Hepatocyte (in vitro differentiated cells): ENCODE results near the gene EIF6.

Experiments
- EZH2phosphoT487 ChIP-seq: fragments of 200-600 bp; sonication (generic); IDR thresholded peaks from one replicate; pipeline ENCODE4 v1.6.1; 2018; ENCODE audit warnings: antibody characterized with exemption, mild to moderate bottlenecking, low read depth, moderate library complexity; ENCODE audit not compliant: unreplicated experiment, severe bottlenecking
- TF ChIP-seq, protein P1 (sequence below): fragments of 200-600 bp; sonication (generic); IDR thresholded peaks from 2 replicates; pipeline ENCODE4 v1.5.1; 2016; ENCODE audit warnings: antibody characterized with exemption, mild to moderate bottlenecking; ENCODE audit not compliant: poor library complexity

GRCh38 chr20:35327074-35327976, 42.8 kb upstream of the EIF6 start:
- TF ChIP-seq, protein P1, sequence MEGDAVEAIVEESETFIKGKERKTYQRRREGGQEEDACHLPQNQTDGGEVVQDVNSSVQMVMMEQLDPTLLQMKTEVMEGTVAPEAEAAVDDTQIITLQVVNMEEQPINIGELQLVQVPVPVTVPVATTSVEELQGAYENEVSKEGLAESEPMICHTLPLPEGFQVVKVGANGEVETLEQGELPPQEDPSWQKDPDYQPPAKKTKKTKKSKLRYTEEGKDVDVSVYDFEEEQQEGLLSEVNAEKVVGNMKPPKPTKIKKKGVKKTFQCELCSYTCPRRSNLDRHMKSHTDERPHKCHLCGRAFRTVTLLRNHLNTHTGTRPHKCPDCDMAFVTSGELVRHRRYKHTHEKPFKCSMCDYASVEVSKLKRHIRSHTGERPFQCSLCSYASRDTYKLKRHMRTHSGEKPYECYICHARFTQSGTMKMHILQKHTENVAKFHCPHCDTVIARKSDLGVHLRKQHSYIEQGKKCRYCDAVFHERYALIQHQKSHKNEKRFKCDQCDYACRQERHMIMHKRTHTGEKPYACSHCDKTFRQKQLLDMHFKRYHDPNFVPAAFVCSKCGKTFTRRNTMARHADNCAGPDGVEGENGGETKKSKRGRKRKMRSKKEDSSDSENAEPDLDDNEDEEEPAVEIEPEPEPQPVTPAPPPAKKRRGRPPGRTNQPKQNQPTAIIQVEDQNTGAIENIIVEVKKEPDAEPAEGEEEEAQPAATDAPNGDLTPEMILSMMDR: no peak
- TF ChIP-seq EZH2phosphoT487: no peak
